Left kidney (tissue), 2 donors: ENCODE data around the gene IREB2. TPM values are rescaled to one million over a fixed set of nuclear protein-coding genes. Genes with fewer than 3 reads are reported as not detected.
A peak's percentile ranks its signal among the peaks of the same experiment; 100 is the strongest.
"Not testable (repeated sequence)": the region's sequence is repeated elsewhere in the genome, so short reads cannot be mapped to it uniquely, and the experiment has no call there.

Experiments
- DNase-seq: peaks from one replicate; pipeline ENCODE4 v3.0.0-alpha.2; 2013
- polyA plus RNA-seq: library from polyadenylated mRNA; unstranded; fragments of 120-200 nt; gene quantifications from one replicate; pipeline ENCODE4 v1.2.1, GENCODE V29; 2013; ENCODE audit not compliant: insufficient read length

IREB2 gene
- polyA plus RNA-seq, 1 donor: 86.9 TPM

DNA sequence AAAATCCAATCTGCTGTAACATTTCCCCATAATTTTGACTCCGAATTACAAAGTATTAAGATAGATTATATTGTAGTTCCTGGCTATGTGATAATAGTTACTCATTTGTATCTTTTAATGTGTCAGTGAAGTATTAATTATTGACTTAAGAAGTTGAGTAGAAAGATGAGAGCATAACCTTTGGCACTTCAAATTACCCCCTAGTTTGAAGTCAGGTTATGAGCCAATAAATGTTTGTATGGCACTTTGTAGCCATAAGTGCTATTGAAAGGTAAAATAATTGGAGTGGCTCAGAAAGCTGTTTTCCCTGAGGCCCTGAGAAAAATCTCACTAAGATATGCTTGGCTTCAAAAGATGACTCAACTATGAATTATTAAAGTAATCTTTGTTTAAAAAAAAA is 31.0 kb downstream of the IREB2 start:
- no peak for DNase-seq

DNA sequence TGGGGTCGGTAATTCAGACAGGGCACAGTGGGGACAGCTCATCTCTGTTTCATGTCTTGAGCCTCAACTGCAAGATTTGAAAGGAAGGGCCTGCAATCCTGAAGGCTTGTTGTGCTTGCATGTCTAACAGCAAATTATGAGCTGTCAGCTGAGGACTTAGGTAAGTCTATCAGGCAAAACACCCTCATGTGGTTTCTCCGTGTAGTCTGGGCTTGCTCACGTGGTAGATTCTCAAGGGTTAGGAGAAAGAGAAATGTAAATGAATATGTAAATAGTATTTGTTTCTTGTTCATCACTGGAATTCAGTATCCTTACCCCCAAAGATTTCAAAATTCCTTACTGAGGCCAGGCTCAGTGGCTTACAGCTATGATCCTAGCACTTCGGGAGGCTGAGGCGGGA is 39.3 kb downstream of the IREB2 start:
- DNase-seq: no peak

- no peak for DNase-seq
Measured at GRCh38 chr15:78479650-78480049, 41.6 kb downstream of the IREB2 start.

- DNase-seq: no peak
Measured at GRCh38 chr15:78481917-78482316, 43.9 kb downstream of the IREB2 start.

GRCh38 chr15:78492872-78493271 is 54.9 kb downstream of the IREB2 start:
- DNase-seq: no peak

GRCh38 chr15:78501857-78502256 is 63.8 kb downstream of the IREB2 start:
- no peak for DNase-seq

GRCh38 chr15:78502641-78503040 is 64.6 kb downstream of the IREB2 start:
- no peak for DNase-seq

- peak; percentile 97 for DNase-seq
Measured at GRCh38 chr15:78506971-78507830, 69.2 kb downstream of the IREB2 start, which contains the start of gene HYKK. HYKK (plus strand) TSS chr15:78507577; CDS start chr15:78513089, 5,512 bp downstream.

GRCh38 chr15:78507831-78508160 is 69.8 kb downstream of the IREB2 start:
- DNase-seq: no peak

GRCh38 chr15:78508272-78508671 is 70.3 kb downstream of the IREB2 start:
- DNase-seq: peak; percentile 0

GRCh38 chr15:78509726-78510312 is 71.8 kb downstream of the IREB2 start:
- no peak for DNase-seq

GRCh38 chr15:78520035-78520434 is 82.0 kb downstream of the IREB2 start:
- not testable (repeated sequence) for DNase-seq

DNA sequence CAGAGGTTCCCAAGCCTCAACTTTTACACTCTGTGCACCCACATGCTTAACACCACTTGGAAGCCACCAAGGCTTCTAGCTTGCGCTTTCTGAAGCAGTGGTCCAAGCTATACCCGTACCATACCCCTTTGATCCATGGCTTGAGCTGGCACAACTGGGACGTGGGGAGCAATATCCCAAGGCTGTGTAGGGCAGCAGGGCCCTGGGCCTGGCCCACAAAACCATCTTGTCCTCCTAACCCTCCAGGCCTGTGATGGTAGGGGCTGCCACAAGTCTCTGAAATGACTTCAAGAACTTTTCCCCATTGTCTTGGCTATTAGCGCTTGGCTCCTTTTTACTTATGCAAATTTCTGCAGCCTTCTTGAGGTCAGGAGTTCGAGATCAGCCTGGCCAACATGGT is 86.2 kb downstream of the IREB2 start:
- DNase-seq: no peak

DNA sequence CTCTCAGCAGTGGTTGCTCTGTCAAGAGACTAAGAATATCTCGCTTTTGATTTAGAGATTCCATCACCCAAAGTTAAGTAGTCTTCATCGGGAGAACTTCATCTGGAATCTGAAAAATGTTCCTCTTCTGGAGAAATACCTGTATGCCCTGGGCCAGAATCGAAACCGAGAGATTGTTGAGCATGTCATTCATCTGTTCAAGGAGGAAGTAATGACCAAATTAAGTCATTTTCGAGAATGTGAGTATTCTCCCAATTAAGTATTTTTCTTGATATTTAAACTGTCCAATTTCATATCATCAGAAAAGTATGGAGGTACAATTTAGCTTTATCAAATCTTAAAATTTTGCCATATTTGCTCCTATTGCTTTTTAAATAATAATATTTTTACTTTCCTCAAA is 89.3 kb downstream of the IREB2 start:
- no peak for DNase-seq

- no peak for DNase-seq
Measured at GRCh38 chr15:78533331-78533730, 95.3 kb downstream of the IREB2 start.

DNA sequence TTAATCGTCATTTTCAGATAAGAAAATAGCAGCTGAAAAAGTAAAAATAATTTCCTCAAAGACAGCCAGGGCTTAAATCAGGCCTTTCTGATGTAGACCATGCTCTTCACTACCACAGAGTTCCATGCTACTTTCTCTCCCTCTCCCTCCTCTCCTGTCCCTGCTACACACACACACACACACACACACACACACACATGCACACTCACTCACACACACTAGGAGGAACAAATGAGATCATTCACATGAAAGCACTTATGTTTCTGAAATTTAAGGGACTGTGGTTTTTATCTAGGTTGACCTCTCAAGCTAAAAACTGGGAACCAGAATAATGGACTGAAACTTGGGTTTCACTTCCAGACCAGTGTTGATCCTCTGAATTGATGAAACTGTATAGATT is 98.1 kb downstream of the IREB2 start:
- DNase-seq: no peak

DNA sequence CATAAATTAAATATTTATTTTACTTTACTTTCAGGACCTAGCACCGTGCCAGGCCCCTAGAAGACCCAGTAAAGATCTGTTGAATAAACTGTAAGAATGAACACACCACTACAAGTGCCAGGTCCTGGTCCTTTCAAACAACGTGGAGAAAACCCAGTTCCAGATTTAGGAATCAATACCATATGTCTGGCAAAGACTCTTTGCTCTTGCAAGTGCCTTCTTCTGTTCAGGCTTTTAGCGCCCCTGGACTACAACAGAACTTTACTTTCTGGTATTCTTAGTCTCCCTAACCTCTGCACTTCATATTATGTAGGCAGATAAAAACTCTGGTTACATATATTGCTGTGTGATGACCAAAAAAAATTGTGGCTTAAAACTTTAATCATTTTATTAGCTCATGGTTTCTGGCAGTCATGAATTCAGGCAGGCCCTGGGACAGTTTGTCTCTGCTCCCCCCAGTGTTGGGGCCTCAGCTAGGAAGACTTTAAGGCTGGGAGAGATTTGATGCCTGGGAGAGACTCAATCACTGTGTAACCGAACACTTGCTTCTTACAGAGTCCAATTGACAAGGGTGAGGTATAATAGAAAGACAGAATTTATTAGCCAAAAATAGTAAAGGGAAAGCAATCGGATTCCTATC is 99.4 kb downstream of the IREB2 start:
- no peak for DNase-seq

- no peak for DNase-seq
Measured at GRCh38 chr15:78538358-78538757, 100.3 kb downstream of the IREB2 start.

DNA sequence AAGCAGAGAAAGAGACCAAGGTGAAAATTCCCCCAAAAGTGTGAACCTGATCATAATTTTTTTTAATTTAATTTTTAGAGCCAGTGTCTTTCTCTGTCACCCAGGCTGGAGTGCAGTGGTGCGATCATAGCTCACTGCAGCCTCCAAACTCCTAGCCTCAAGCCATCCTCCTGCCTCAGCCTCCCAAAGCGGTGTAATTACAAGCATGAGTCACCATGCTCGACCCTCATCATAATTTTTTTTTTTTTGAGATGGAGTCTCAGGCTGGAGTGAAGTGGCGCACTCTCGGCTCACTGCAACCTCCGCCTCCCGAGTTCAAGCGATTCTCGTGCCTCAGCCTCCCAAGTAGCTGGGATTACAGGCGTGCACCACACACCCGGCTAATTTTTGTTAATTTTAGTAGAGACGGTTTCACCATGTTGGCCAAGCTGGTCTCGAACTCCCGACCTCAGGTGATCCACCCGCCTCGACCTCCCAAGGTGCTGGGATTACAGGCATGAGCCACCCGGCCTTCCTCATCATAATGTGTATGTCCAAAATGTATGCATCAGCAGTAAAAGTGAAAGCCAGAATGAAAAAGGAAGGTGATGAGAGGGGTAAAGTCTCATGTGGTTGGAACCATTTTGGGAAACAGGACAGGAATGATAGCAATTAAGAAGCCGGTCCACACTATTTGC is 101.6 kb downstream of the IREB2 start:
- not testable (repeated sequence) for DNase-seq

DNA sequence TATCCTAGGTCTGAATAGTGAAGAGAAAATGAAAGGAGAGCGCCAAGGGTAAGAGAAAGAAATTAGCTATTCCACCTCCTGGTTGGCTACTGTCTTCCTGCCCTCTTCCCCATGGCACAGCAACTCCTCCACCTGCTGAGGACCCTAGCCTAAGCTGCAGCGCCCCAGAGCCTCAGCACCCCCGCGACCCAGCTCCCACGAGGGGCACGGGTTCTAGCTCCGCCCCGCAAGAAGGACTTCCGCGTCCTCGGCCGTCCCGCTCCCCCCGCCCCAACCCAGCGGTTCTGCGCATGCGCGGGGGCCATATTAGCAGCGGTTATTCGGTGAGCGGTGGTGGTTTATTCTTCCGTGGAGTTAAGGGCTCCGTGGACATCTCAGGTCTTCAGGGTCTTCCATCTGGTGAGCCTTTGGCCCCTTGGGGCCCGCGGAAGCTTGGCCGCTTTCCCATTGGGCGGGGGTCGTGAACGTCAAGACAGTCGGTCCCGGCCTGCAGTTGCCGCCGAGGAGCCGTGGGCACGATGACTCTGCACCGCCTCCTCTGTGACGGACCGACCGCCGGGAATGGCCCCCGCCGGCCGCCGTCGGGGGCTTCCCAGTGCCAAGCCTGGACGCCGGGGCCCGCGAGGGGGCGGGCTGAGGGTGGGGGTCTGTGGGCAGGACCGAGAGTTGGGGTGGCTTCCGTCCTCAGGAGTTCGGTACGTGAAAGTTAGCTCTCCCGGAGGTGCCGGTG is 102.3 kb downstream of the IREB2 start, which contains the start of gene PSMA4:
TSS of gene PSMA4 (plus strand) at position 304 of the 730 bp plus-strand sequence. CDS start 1,484 bp downstream, outside the sequence.
- DNase-seq: peak; percentile 91

DNA sequence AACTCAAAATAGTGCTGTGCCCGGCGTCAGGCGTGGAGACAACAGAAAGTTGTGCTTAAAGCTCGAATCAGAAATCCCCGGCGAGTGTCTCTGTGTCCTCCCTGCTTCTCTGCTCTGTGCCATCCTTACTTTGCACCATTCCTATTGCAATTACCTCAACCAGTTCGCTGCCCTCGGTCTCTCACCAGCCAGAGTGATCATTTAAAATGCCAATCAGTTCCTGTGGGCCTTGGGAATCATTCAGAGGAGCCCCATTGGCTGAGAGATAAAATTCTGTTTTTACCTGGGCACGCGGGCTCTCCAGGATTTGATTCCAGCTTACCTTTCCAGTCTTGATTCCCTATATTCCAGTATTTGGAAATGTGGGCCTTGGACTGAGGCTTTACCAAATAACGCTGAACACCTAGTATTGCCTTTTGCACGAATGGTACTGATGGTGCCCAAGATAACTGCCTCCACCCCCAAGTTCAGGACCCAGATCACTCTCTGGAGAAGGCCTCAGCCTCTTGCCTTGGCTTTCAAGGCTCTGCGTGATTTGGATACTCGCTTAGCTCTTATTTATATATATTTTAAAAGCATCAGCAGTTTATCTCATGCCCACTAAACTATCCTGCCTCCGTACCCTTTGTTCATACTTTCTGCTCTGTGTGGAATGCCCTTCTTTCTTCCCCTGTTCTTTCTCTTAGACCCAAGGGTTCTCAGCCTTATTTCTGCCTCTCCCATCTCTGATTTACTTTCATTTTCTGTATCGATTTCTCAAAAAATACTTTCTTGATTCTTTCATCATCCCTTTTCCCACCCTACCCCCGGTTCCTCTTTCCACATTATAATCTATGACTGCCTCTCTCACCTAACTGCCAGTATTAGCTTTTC is 103.1 kb downstream of the IREB2 start:
- DNase-seq: no peak
